ENCODE data around the gene EFNB1.

EFNB1 gene

GRCh38 chrX:68883800-68884199 is 55.0 kb downstream of the EFNB1 start:
- no peak for DNase-seq (ENCODE audit: low spot score)

- no peak for DNase-seq (ENCODE audit: low spot score)
Measured at GRCh38 chrX:68889249-68889648, 60.4 kb downstream of the EFNB1 start.

Measured in kidney tubule cell (primary cell).